Epithelial cell of proximal tubule (primary cell): Measurements from ENCODE around the gene PCCA. TPM values are rescaled to one million over a fixed set of nuclear protein-coding genes. Genes with fewer than 3 reads are reported as not detected.
"Not testable (repeated sequence)": the region's sequence is repeated elsewhere in the genome, so short reads cannot be mapped to it uniquely, and the experiment has no call there.

Experiments used
- DNase-seq: peaks from one replicate; pipeline ENCODE4 v3.0.0-alpha.2; 2011; ENCODE audit warnings: low read depth
- H3K4me3 ChIP-seq: 2 replicates; pipeline ENCODE4 v1.5.1; 2011; ENCODE audit warnings: low read depth, mild to moderate bottlenecking, low read length
- CTCF ChIP-seq: conservative IDR thresholded peaks from 2 replicates; pipeline ENCODE4 v1.5.1; 2012; ENCODE audit warnings: low read depth, mild to moderate bottlenecking, low read length
- total RNA-seq: library from RNA; depleted of rRNA; stranded (reverse); fragments of >200 nt; gene quantifications from 2 replicates; pipeline ENCODE4 v1.2.3, GENCODE V29; 2015

Gene PCCA
- total RNA-seq, 1 donor from 2014 or later, result 17.8 TPM

- TF ChIP-seq CTCF, result no peak
- no peak overlapping the region for H3K4me3 ChIP-seq
- no peak for DNase-seq
Measured at GRCh38 chr13:100523981-100524386, 435.1 kb downstream of the PCCA start.

- DNase-seq, H3K4me3 ChIP-seq: not testable (repeated sequence)
Measured at GRCh38 chr13:100524688-100525087, 435.8 kb downstream of the PCCA start.

GRCh38 chr13:100525453-100526317, 436.8 kb downstream of the PCCA start:
- H3K4me3 ChIP-seq, result no peak overlapping the region
- no peak for TF ChIP-seq CTCF
- DNase-seq, result no peak

- no peak for TF ChIP-seq CTCF
- H3K4me3 ChIP-seq, result no peak overlapping the region
- DNase-seq, result no peak
Measured at GRCh38 chr13:100526318-100527000, 437.6 kb downstream of the PCCA start.

GRCh38 chr13:100527644-100528043, 438.8 kb downstream of the PCCA start:
- H3K4me3 ChIP-seq, result no peak overlapping the region
- no peak for TF ChIP-seq CTCF
- no peak for DNase-seq

- no peak overlapping the region for H3K4me3 ChIP-seq
- TF ChIP-seq CTCF, result no peak
- no peak for DNase-seq
Measured at GRCh38 chr13:100528353-100528752, 439.5 kb downstream of the PCCA start.

GRCh38 chr13:100528820-100529219, 439.9 kb downstream of the PCCA start:
- TF ChIP-seq CTCF, result no peak
- no peak overlapping the region for H3K4me3 ChIP-seq
- no peak for DNase-seq
